ENCODE results near the gene KIRREL3. TPM values are rescaled to one million over a fixed set of nuclear protein-coding genes. Genes with fewer than 3 reads are reported as not detected.

Gene KIRREL3
- total and polyA plus RNA-seq, 5 donors from 2014 or later = not detected

GRCh38 chr11:126480015-126480409 is 520.6 kb downstream of the KIRREL3 start:
- Histone ChIP-seq H3K27me3 (ENCODE audit: control insufficient read depth, insufficient read depth, low read length) (no peaks in the 10 kb centered on the region), H3K4me1 (ENCODE audit: control insufficient read depth, insufficient read depth, low read length, poor library complexity, severe bottlenecking) (peaks cover 16% of the 10 kb centered on the region), H3K36me3 (ENCODE audit: control insufficient read depth, insufficient read depth, low read length) (no peaks in the 10 kb centered on the region), H3K9me3 (ENCODE audit: control insufficient read depth in 2 of 2, low read length in 2 of 2) (no peaks in the 10 kb centered on the region), H3K27ac (ENCODE audit: insufficient read depth, low read length, poor library complexity, severe bottlenecking) (no peak overlapping the region), H3K4me3 (ENCODE audit: low read depth, low read length) (no peak overlapping the region)
- DNase-seq (no peak), ATAC-seq (ENCODE audit: low read depth in 2 of 2) (no peak)
- Mint-ChIP-seq H3K36me3 (no peaks in the 10 kb centered on the region), H3K4me1 (peaks cover 0 to 31% (median 21%) of the 10 kb centered on the region in 4 donors), H3K9me3 (no peaks in the 10 kb centered on the region), H3K27me3 (no peaks in the 10 kb centered on the region), H3K4me3 (peak overlapping the region in 1 of 4 donors; percentile 33), H3K27ac (peak overlapping the region; percentile 31 to 85 (median 61))

- Mint-ChIP-seq H3K9me3 (no peaks in the 10 kb centered on the region), H3K4me1 (peaks cover 0 to 31% (median 21%) of the 10 kb centered on the region in 4 donors), H3K27me3 (no peaks in the 10 kb centered on the region), H3K36me3 (no peaks in the 10 kb centered on the region), H3K27ac (peak overlapping the region in 2 of 3 donors; percentile 31 to 61), H3K4me3 (no peak overlapping the region)
- no peak overlapping the region for H3K4me3 ChIP-seq (ENCODE audit: low read depth, low read length)
- DNase-seq (no peak), ATAC-seq (ENCODE audit: low read depth in 2 of 2) (no peak)
- no peak overlapping the region for H3K27ac ChIP-seq (ENCODE audit: insufficient read depth, low read length, poor library complexity, severe bottlenecking)
- no peaks in the 10 kb centered on the region for H3K36me3 ChIP-seq (ENCODE audit: control insufficient read depth, insufficient read depth, low read length)
- H3K27me3 ChIP-seq (ENCODE audit: control insufficient read depth, insufficient read depth, low read length) = no peaks in the 10 kb centered on the region
- H3K9me3 ChIP-seq (ENCODE audit: control insufficient read depth in 2 of 2, low read length in 2 of 2) = no peaks in the 10 kb centered on the region
- peaks cover 16% of the 10 kb centered on the region for H3K4me1 ChIP-seq (ENCODE audit: control insufficient read depth, insufficient read depth, low read length, poor library complexity, severe bottlenecking)
These were observed 521.2 kb downstream of the KIRREL3 start for GRCh38 chr11:126479178-126479930.

- no peak for DNase-seq
- Histone ChIP-seq H3K9me3 (ENCODE audit: control insufficient read depth in 2 of 2, low read length in 2 of 2) (no peaks in the 10 kb centered on the region), H3K27ac (ENCODE audit: insufficient read depth, low read length, poor library complexity, severe bottlenecking) (no peak overlapping the region), H3K27me3 (ENCODE audit: control insufficient read depth, insufficient read depth, low read length) (no peaks in the 10 kb centered on the region), H3K4me3 (ENCODE audit: low read depth, low read length) (no peak overlapping the region), H3K4me1 (ENCODE audit: control insufficient read depth, insufficient read depth, low read length, poor library complexity, severe bottlenecking) (peaks cover 16% of the 10 kb centered on the region), H3K36me3 (ENCODE audit: control insufficient read depth, insufficient read depth, low read length) (no peaks in the 10 kb centered on the region)
- Mint-ChIP-seq H3K27me3 (no peaks in the 10 kb centered on the region), H3K4me3 (no peak overlapping the region), H3K4me1 (peaks cover 0 to 31% (median 21%) of the 10 kb centered on the region in 4 donors), H3K9me3 (no peaks in the 10 kb centered on the region), H3K27ac (peak overlapping the region; percentile 70 to 88 (median 84)), H3K36me3 (no peaks in the 10 kb centered on the region)
- ATAC-seq (ENCODE audit: low read depth in 2 of 2) = no peak
These were observed 522.1 kb downstream of the KIRREL3 start for GRCh38 chr11:126478466-126478865.

GRCh38 chr11:126477535-126478305 is 522.9 kb downstream of the KIRREL3 start:
- no peaks in the 10 kb centered on the region for H3K27me3 ChIP-seq (ENCODE audit: control insufficient read depth, insufficient read depth, low read length)
- no peaks in the 10 kb centered on the region for H3K36me3 ChIP-seq (ENCODE audit: control insufficient read depth, insufficient read depth, low read length)
- H3K27ac ChIP-seq (ENCODE audit: insufficient read depth, low read length, poor library complexity, severe bottlenecking) = no peak overlapping the region
- H3K4me1 ChIP-seq (ENCODE audit: control insufficient read depth, insufficient read depth, low read length, poor library complexity, severe bottlenecking) = peaks cover 16% of the 10 kb centered on the region
- no peak overlapping the region for H3K4me3 ChIP-seq (ENCODE audit: low read depth, low read length)
- peaks cover 0 to 31% (median 21%) of the 10 kb centered on the region in 4 donors for H3K4me1 Mint-ChIP-seq
- no peaks in the 10 kb centered on the region for H3K9me3 Mint-ChIP-seq
- H3K36me3 Mint-ChIP-seq = no peaks in the 10 kb centered on the region
- DNase-seq (peak in 2 of 3 donors; percentile 16 to 67), ATAC-seq (ENCODE audit: low read depth in 2 of 2) (peak; percentile 50 to 67)
- H3K27ac Mint-ChIP-seq = peak overlapping the region; percentile 84 to 93 (median 88)
- no peaks in the 10 kb centered on the region for H3K9me3 ChIP-seq (ENCODE audit: control insufficient read depth in 2 of 2, low read length in 2 of 2)
- peak overlapping the region in 3 of 4 donors; percentile 29 to 79 (median 71) for H3K4me3 Mint-ChIP-seq
- H3K27me3 Mint-ChIP-seq = no peaks in the 10 kb centered on the region

GRCh38 chr11:126476977-126477376 is 523.6 kb downstream of the KIRREL3 start:
- H3K27me3 Mint-ChIP-seq = no peaks in the 10 kb centered on the region

GRCh38 chr11:126476266-126476924 is 524.2 kb downstream of the KIRREL3 start:
- Mint-ChIP-seq H3K36me3 (no peaks in the 10 kb centered on the region), H3K4me3 (peak overlapping the region in 1 of 4 donors; percentile 65), H3K27ac (peak overlapping the region in 2 of 3 donors; percentile 71 to 78), H3K9me3 (no peaks in the 10 kb centered on the region), H3K27me3 (no peaks in the 10 kb centered on the region), H3K4me1 (peaks cover 0 to 31% (median 21%) of the 10 kb centered on the region in 4 donors)
- H3K27ac ChIP-seq (ENCODE audit: insufficient read depth, low read length, poor library complexity, severe bottlenecking) = no peak overlapping the region
- H3K4me3 ChIP-seq (ENCODE audit: low read depth, low read length) = no peak overlapping the region
- no peaks in the 10 kb centered on the region for H3K36me3 ChIP-seq (ENCODE audit: control insufficient read depth, insufficient read depth, low read length)
- H3K9me3 ChIP-seq (ENCODE audit: control insufficient read depth in 2 of 2, low read length in 2 of 2) = no peaks in the 10 kb centered on the region
- H3K27me3 ChIP-seq (ENCODE audit: control insufficient read depth, insufficient read depth, low read length) = no peaks in the 10 kb centered on the region
- peaks cover 16% of the 10 kb centered on the region for H3K4me1 ChIP-seq (ENCODE audit: control insufficient read depth, insufficient read depth, low read length, poor library complexity, severe bottlenecking)
- no peak for ATAC-seq (ENCODE audit: low read depth in 2 of 2)
- no peak for DNase-seq

More at GRCh38 chr11:126476977-126477376, 523.6 kb downstream of the KIRREL3 start:
- Mint-ChIP-seq H3K36me3 (no peaks in the 10 kb centered on the region), H3K27ac (peak overlapping the region in 2 of 3 donors; percentile 78 to 88), H3K4me3 (peak overlapping the region in 1 of 4 donors; percentile 65), H3K9me3 (no peaks in the 10 kb centered on the region), H3K4me1 (peaks cover 0 to 31% (median 21%) of the 10 kb centered on the region in 4 donors)
- Histone ChIP-seq H3K4me1 (ENCODE audit: control insufficient read depth, insufficient read depth, low read length, poor library complexity, severe bottlenecking) (peaks cover 16% of the 10 kb centered on the region), H3K4me3 (ENCODE audit: low read depth, low read length) (no peak overlapping the region), H3K9me3 (ENCODE audit: control insufficient read depth in 2 of 2, low read length in 2 of 2) (no peaks in the 10 kb centered on the region), H3K27ac (ENCODE audit: insufficient read depth, low read length, poor library complexity, severe bottlenecking) (no peak overlapping the region), H3K27me3 (ENCODE audit: control insufficient read depth, insufficient read depth, low read length) (no peaks in the 10 kb centered on the region), H3K36me3 (ENCODE audit: control insufficient read depth, insufficient read depth, low read length) (no peaks in the 10 kb centered on the region)
- no peak for DNase-seq
- no peak for ATAC-seq (ENCODE audit: low read depth in 2 of 2)
